ENCODE measurements around the gene IMP4. TPM values are rescaled to one million over a fixed set of nuclear protein-coding genes. Genes with fewer than 3 reads are reported as not detected.
A peak's percentile ranks its signal among the peaks of the same experiment; 100 is the strongest.

The IMP4 gene
- total and polyA plus RNA-seq, 2 donors (not counting 3 experiments of a cell fraction or from before 2014, with no cell fraction given), result 74.0 to 149 TPM

GRCh38 chr2:130372055-130372832, 29.5 kb downstream of the IMP4 start:
- Histone ChIP-seq H3K27ac (ENCODE audit: insufficient read depth, low read depth, low read length) (peak overlapping the region; percentile 76), H3K27me3 (ENCODE audit: control insufficient read depth in 2 of 2, insufficient read depth in 2 of 2, low read length in 2 of 2) (no peaks in the 10 kb centered on the region), H3K9me3 (replicated peaks; ENCODE audit: control insufficient read depth, insufficient read depth, low read length) (no peaks in the 10 kb centered on the region), H4K20me1 (replicated peaks; ENCODE audit: control insufficient read depth, extremely low read depth, insufficient read depth, low read length) (no peaks in the 10 kb centered on the region), H3K79me2 (ENCODE audit: control insufficient read depth, insufficient read depth, low read length) (peaks cover 5% of the 10 kb centered on the region), H3K36me3 (ENCODE audit: control insufficient read depth in 2 of 2, extremely low read depth in 1 of 2, insufficient read depth in 2 of 2, low read length in 2 of 2) (no peaks in the 10 kb centered on the region), H3K9me1 (replicated peaks; ENCODE audit: control insufficient read depth, extremely low read depth, insufficient read depth, low read length) (no peaks in the 10 kb centered on the region), H3K4me3 (replicated peaks in 1 of 3; ENCODE audit: insufficient read depth in 1 of 3, low read depth in 1 of 3, low read length in 3 of 3) (peak overlapping the region; percentile 47 to 79 (median 72)), H2AFZ (ENCODE audit: low read depth, low read length) (peak overlapping the region; percentile 97), H3K4me2 (ENCODE audit: insufficient read depth, low read length) (peak overlapping the region; percentile 90), H3K4me1 (ENCODE audit: control insufficient read depth, extremely low read depth, insufficient read depth, low read length) (peaks cover 14% of the 10 kb centered on the region), H3K9ac (replicated peaks; ENCODE audit: extremely low read depth, insufficient read depth, low read length) (peak overlapping the region; percentile 82)
- DNase-seq (ENCODE audit: low read depth, low spot score), result peak; percentile 54
- POLR2A ChIA-PET, result no interaction called here
- BruUV-seq (replicated peaks), result no TSS peak
- CTCF ChIA-PET, result interaction anchor here (0.6 to 2.3 kb wide), 5 partner anchors 16 to 425 kb away, joined by 3 to 15 read pairs (median 6); partner anchors contain the start of genes IMP4 and PTPN18
- dilution Hi-C loops (cut with MboI; ENCODE audit: extremely low pct_ligation_motif_present, low sequenced_read_pairs) (no loop called here), intact Hi-C loops (cut with micrococcal nuclease) (loop anchor here (1.0 to 2.0 kb wide), 3 partner anchors 15 to 30 kb away; partner anchors contain the start of genes IMP4 and PTPN18)
- TF ChIP-seq POLR2AphosphoS5 (IDR thresholded peaks at IDR 0.05; ENCODE audit: insufficient read depth, low read depth, low read length) (peak; percentile 81), POLR2A (IDR thresholded peaks at IDR 0.05; ENCODE audit: low read depth, low read length) (peak; percentile 56), MAX (IDR thresholded peaks at IDR 0.05; ENCODE audit: insufficient read depth, insufficient read length) (no peak), CTCF (IDR thresholded peaks at IDR 0.05; ENCODE audit: extremely low read depth in 1 of 2, insufficient read depth in 1 of 2, low read depth in 1 of 2, low read length in 2 of 2) (peak; percentile 75 to 76), MYC (IDR thresholded peaks at IDR 0.05; ENCODE audit: low read depth, low read length) (no peak), EZH2 (IDR thresholded peaks at IDR 0.05; ENCODE audit: borderline replicate concordance, low read depth, low read length, severe bottlenecking) (no peak)
- FAIRE-seq, result peak; percentile 68

Measured in endothelial cell of umbilical vein (primary cell).